Vein endothelial cell (primary cell): Measurements from ENCODE around the gene NIBAN1. TPM values are rescaled to one million over a fixed set of nuclear protein-coding genes. Genes with fewer than 3 reads are reported as not detected.

ENCODE experiments used
- small RNA-seq: library from RNA; depleted of rRNA; stranded (forward); fragments of <200 nt; gene quantifications from one replicate; pipeline ENCODE3, GENCODE V24; 2012
- total RNA-seq: library from RNA; depleted of rRNA; stranded (reverse); fragments of >200 nt; gene quantifications from 2 replicates; pipeline ENCODE4 v1.2.3, GENCODE V29; 2012

The NIBAN1 gene, protein sequence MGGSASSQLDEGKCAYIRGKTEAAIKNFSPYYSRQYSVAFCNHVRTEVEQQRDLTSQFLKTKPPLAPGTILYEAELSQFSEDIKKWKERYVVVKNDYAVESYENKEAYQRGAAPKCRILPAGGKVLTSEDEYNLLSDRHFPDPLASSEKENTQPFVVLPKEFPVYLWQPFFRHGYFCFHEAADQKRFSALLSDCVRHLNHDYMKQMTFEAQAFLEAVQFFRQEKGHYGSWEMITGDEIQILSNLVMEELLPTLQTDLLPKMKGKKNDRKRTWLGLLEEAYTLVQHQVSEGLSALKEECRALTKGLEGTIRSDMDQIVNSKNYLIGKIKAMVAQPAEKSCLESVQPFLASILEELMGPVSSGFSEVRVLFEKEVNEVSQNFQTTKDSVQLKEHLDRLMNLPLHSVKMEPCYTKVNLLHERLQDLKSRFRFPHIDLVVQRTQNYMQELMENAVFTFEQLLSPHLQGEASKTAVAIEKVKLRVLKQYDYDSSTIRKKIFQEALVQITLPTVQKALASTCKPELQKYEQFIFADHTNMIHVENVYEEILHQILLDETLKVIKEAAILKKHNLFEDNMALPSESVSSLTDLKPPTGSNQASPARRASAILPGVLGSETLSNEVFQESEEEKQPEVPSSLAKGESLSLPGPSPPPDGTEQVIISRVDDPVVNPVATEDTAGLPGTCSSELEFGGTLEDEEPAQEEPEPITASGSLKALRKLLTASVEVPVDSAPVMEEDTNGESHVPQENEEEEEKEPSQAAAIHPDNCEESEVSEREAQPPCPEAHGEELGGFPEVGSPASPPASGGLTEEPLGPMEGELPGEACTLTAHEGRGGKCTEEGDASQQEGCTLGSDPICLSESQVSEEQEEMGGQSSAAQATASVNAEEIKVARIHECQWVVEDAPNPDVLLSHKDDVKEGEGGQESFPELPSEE
- total RNA-seq, result 5.2 and 6.4 TPM in 2 replicates

DNA sequence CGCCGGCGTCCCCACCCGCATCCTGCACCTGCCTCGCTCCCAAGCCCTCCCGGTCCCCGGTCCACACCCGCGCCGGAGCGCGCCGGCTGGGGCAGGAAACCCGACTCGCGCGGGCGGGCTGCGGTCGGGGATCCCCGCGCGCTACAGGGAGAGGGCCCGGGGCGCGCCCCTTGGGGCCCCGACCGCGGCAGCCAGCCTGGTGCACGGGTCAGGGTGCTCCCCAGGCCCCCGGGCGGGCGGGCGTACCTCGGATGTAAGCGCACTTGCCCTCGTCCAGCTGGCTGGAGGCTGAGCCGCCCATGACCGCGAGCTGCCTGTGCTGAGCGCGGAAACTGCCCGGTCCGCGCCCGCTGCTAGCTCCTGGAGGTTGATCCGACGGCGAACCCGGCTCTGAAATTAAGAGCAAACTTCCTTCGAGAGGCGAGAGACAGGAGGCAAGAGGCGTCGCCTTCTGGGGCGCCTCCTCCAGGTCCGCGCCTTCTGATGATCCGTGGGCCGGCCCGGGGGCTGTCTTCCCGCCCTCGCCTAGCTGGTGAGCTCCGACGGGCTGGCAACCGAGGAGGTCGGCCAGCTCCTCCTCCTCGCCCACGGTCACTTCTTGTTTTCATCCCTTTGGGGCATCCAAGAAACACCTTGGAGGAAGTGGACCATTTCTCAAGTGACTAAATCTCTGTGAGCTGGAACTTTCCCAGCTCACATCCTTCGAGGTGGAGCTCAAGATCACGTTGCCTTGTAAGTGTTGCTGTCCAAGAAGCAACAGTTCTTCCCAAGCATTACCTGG lies at the start of gene NIBAN1:
NIBAN1 (minus strand) TSS at position 453 of the 781 bp plus-strand sequence; CDS start at position 301, 152 bp downstream.

Small RNA genes lying within 50 kb of the gene (small RNA-seq; reads per million reads assigned to genes)
- not detected for gene RNA5SP72

Other genes starting within 250 kb of the NIBAN1 start
- 33.3 and 39.4 TPM in 2 replicates for gene EDEM3, start 219.7 kb downstream of the NIBAN1 start, total RNA-seq
- gene RNF2, start 71.0 kb upstream of the NIBAN1 start, total RNA-seq, result 27.1 and 29.7 TPM in 2 replicates
- gene TRMT1L, start 182.4 kb upstream of the NIBAN1 start, total RNA-seq, result 9.5 and 26.0 TPM in 2 replicates
- gene SWT1, start 182.7 kb upstream of the NIBAN1 start, total RNA-seq, result 4.2 and 4.4 TPM in 2 replicates